ENCODE measurements around the gene USP40. TPM values are rescaled to one million over a fixed set of nuclear protein-coding genes. Genes with fewer than 3 reads are reported as not detected.

The USP40 gene
- total and polyA plus RNA-seq, 2 of the 8 experiments (the other 6 are each of a cell fraction or from before 2014, with no cell fraction given), result 12.0 to 15.7 TPM

DNA sequence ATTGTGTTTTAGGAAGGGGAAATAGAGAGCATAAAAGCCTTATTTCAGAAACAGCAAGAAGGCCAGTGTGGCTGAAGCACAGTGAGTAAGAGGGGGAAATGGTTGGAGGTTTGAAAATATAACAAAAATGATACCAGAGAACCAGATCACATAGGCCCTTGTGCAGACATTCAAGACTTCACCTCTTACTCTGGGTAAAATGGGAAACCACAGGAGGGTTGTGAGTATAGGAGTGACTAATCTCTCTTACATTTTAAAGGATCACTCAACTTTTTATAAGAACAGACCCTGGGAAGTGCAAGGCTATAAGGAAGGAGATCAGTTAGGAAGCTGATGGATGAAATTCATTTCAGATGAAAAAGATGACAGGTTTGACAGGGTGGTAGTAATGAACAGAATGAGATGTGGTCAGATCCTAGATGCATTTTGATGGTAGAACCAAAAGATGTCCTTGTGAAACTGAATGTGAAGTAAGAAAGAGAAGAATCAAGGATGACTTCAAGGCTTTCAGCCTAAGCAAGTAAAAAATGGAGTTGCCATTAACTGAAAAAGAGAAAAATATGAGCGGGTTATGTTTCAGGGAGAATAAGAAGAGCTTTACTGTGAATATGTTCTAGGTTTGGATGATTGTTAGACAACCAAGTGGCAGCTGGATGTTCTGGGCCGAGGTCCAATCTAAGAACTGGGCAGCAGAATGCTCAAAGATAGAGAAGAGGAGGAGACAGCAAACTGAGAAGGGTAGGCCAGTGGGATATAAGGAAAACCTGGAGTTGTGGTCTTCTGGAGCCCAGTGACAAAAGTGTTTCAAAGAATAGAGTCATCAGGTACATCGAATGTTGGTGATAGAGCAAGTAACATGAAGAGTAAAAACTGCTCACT, 65.1 kb downstream of the USP40 start:
- Histone ChIP-seq H4K8ac (ENCODE audit: extremely low read depth, insufficient read depth, low read length) (no peak overlapping the region), H3K56ac (replicated peaks; ENCODE audit: insufficient read length, low read depth, low read length) (no peak overlapping the region), H3K79me2 (ENCODE audit: control insufficient read depth in 1 of 2, insufficient read depth in 2 of 2, low read length in 2 of 2) (no peaks in the 10 kb centered on the region), H4K20me1 (replicated peaks in 1 of 2; ENCODE audit: control insufficient read depth in 1 of 2, insufficient read depth in 2 of 2, low read length in 2 of 2) (no peaks in the 10 kb centered on the region), H3K27ac (ENCODE audit: low read depth, low read length) (no peak overlapping the region), H4K91ac (replicated peaks; ENCODE audit: insufficient read length, low read length) (no peak overlapping the region), H2BK5ac (ENCODE audit: low read depth, low read length) (no peak overlapping the region), H3K4me1 (replicated peaks in 1 of 4; ENCODE audit: control insufficient read depth in 3 of 4, insufficient read depth in 4 of 4, low read length in 3 of 4) (no peaks in the 10 kb centered on the region), H3K4me2 (ENCODE audit: insufficient read depth in 1 of 2, low read depth in 2 of 2, low read length in 2 of 2) (no peak overlapping the region), H3K36me3 (ENCODE audit: control insufficient read depth in 2 of 4, insufficient read depth in 4 of 4, low read length in 3 of 4) (no peaks in the 10 kb centered on the region), H3K4me3 (ENCODE audit: extremely low read depth in 1 of 4, insufficient read depth in 2 of 4, low read depth in 3 of 4, low read length in 4 of 4) (no peak overlapping the region), H3K18ac (ENCODE audit: extremely low read depth, low read length) (no peak overlapping the region), H3K27me3 (replicated peaks in 1 of 4; ENCODE audit: control insufficient read depth in 3 of 4, extremely low read depth in 1 of 4, insufficient read depth in 3 of 4, low read length in 3 of 4) (no peaks in the 10 kb centered on the region), H2AFZ (ENCODE audit: low read length) (no peak overlapping the region), H3K9ac (replicated peaks in 1 of 4; ENCODE audit: extremely low read depth in 1 of 4, low read depth in 3 of 4, low read length in 3 of 4) (no peak overlapping the region), H3K23me2 (ENCODE audit: low read depth, low read length) (no peaks in the 10 kb centered on the region), H2BK120ac (replicated peaks; ENCODE audit: low read depth, low read length) (no peak overlapping the region), H2AK5ac (ENCODE audit: low read depth, low read length) (no peak overlapping the region), H3K9me3 (ENCODE audit: insufficient read depth in 2 of 2, low read depth in 1 of 2, low read length in 1 of 2) (0 out of 4 replicates have a peak, but pooled peaks cover 0 to 4% of the 10 kb centered on the region in 2 experiments), H3K14ac (ENCODE audit: insufficient read length) (no peak overlapping the region), H3K79me1 (ENCODE audit: low read depth, low read length) (no peaks in the 10 kb centered on the region), H4K5ac (ENCODE audit: insufficient read length, low read depth, low read length) (no peak overlapping the region), H3K4ac (replicated peaks; ENCODE audit: insufficient read length, low read depth, low read length) (no peak overlapping the region), H2BK20ac (ENCODE audit: low read length) (no peak overlapping the region), H2BK12ac (ENCODE audit: low read depth, low read length) (no peak overlapping the region), H2BK15ac (ENCODE audit: low read length) (no peak overlapping the region), H3K23ac (ENCODE audit: insufficient read length) (no peak overlapping the region)
- DNase-seq (ENCODE audit: low read depth in 1 of 2, low spot score in 2 of 2) (no peak), FAIRE-seq (no peak)
- ChIA-PET CTCF (ENCODE audit: partially characterized antibody) (interaction anchor here (0.6 kb wide), 1 partner anchor 1028 kb away, joined by 3 read pairs; no protein-coding TSS in a partner anchor), POLR2A (ENCODE audit: partially characterized antibody) (no interaction called here)
- TF ChIP-seq SIRT6 (IDR thresholded peaks at IDR 0.05; ENCODE audit: low read length) (no peak), SIN3A (conservative IDR thresholded peaks at IDR 0.05 in 1 of 2, IDR thresholded peaks at IDR 0.05 in 1 of 2; ENCODE audit: low read depth in 1 of 2, low read length in 2 of 2) (no peak), SAP30 (IDR thresholded peaks at IDR 0.05; ENCODE audit: insufficient read depth, insufficient replicate concordance, low read length) (no peak)
- 88% methylated on average over 3 of the region's 3 CpGs; no CpG with 5 or more reads in 1 of the 2 experiments for WGBS, 2 experiments (ENCODE audit: extremely low coverage in 1 of 2, insufficient coverage in 1 of 2, insufficient read length in 1 of 2, insufficient replicate concordance in 2 of 2, low coverage in 1 of 2, low lambda C conversion rate in 2 of 2, missing lambda C conversion rate in 1 of 2)
